ENCODE data around the gene FAM162B. TPM values are rescaled to one million over a fixed set of nuclear protein-coding genes. Genes with fewer than 3 reads are reported as not detected.

The FAM162B gene
- total RNA-seq, result 10 to 100 TPM in 2 of 8 experiments, under 1 TPM in 3, not detected in 3; 0.38 to 13.1 (median 0.96) TPM

DNA sequence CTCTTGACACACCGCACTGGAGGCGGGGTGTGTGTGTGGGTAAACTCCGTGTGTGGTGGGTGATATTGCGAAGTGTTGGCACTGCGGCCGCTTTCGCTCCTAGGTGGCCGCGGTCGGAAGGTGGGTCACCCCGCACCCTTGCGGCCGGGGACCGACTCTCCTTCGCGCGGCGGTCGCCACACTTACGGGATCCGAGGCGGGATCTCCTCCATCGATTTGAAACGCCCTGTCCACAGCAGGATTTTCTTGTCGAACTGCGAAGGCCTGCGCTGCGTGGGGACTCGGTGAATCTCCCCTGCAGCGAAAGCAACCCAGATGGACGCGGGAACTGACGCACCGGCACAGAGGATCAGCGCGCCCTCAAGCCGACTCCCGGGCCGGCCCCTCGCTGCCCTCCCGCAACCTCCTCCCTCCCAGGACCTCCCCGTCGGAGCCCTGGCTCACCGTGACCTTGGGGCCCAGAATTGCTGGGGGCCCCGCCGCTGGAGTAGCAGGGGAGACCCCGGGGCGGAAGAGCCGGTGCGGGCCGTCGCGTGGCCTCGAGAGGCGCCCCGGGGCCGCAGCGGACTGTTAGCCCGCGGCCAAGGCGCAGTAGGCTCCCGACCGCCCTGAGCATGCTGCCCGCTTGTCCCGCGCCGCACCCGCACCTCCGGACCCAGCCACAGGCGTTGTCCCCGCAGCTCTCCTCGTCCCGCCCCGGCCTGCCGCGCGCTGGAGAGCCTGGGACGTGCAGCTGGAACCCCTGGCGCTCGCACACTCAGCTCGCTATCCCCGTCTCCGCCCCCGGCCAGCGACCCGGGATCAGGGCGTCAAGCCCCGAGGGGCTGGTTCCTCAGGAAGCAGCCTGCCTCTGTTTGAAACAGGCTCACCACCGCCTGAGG is at the start of gene FAM162B:
Gene FAM162B, minus strand, starts transcription at position 759 of the 881 bp plus-strand sequence. Its CDS starts 143 bp downstream, at position 616.
- Histone ChIP-seq H3K4me3 (peak within 1 kb of the TSS; percentile 24 to 40 (median 38)), H3K4me1 (replicated peaks in 1 of 2) (no peaks in the 10 kb centered on the region), H3K27ac (no peak within 1 kb of the TSS)
- ATAC-seq (replicated peaks in 6 of 8), result peak; percentile 73 to 90 (median 84)
- in situ Hi-C loops (cut with MboI; ENCODE audit: low pct_unique_long_range_greater_than_20kb in 2 of 9, low sequenced_read_pairs in 9 of 9, unreplicated experiment in 9 of 9), result no loop called here
- WGBS, 10 experiments, result 0 to 12% (median 1%) methylated on average over 1 to 22 of the region's 89 CpGs; no CpG with 5 or more reads in 4 of the 10 experiments

DNA sequence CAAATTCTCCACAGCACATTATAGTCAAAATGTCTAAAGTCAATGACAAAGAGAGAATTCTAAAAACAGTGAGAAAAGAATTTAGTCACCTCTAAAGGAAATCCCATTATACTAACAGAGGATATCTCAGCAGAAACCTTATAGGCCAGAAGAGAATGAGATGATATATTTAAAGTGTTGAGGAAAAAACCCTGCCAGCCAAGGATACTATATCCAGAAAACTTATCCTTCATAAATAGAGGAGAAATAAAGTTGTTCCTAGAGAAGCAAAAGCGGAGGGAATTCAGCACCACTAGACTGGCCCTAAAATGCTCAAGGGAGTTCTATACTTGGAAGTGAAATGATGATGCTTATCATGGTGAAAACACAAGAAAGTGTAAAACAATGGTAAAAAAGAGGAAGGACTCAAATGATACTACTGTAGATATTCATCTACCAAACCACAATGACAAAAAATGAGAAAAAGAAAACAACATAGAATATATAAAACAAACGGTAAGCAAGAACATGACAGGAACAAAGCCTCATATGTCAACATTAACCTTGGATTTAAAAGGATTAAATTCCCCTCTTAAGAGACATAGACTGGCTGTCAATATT is 46.6 kb upstream of the FAM162B start:
- no peak for ATAC-seq (replicated peaks in 6 of 8)
- no peak overlapping the region for H3K4me3 ChIP-seq
- in situ Hi-C loops (cut with MboI; ENCODE audit: low pct_unique_long_range_greater_than_20kb in 2 of 9, low sequenced_read_pairs in 9 of 9, unreplicated experiment in 9 of 9), result no loop called here
- 0 to 100% (median 88%) methylated on average over 1 to 2 of the region's 2 CpGs; no CpG with 5 or more reads in 1 of the 10 experiments for WGBS, 10 experiments
- H3K4me1 ChIP-seq (replicated peaks in 1 of 2), result no peaks in the 10 kb centered on the region
- H3K27ac ChIP-seq, result no peak overlapping the region

DNA sequence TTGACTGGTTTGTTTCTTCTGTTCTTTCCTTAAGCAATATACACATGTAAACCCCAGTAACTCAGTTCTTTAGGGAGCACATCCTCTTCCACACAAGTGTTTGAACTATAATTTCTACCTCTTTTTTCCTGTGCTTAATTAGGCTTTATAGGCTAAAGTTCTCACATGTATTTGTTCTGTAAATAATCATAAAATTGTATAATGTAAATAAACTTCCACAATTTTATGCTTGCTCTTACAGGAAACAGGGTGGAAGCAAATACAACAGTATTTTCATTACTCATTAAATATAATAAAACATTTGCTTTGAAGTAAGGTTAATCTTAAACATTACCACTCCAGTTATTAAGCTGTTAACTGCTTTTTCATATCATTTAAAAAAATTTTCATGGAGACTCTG is 36.5 kb upstream of the FAM162B start:
- in situ Hi-C loops (cut with MboI; ENCODE audit: low pct_unique_long_range_greater_than_20kb in 2 of 9, low sequenced_read_pairs in 9 of 9, unreplicated experiment in 9 of 9), result no loop called here
- ATAC-seq (replicated peaks in 6 of 8), result no peak
- Histone ChIP-seq H3K4me1 (replicated peaks in 1 of 2) (no peaks in the 10 kb centered on the region), H3K27ac (no peak overlapping the region), H3K4me3 (no peak overlapping the region)

DNA sequence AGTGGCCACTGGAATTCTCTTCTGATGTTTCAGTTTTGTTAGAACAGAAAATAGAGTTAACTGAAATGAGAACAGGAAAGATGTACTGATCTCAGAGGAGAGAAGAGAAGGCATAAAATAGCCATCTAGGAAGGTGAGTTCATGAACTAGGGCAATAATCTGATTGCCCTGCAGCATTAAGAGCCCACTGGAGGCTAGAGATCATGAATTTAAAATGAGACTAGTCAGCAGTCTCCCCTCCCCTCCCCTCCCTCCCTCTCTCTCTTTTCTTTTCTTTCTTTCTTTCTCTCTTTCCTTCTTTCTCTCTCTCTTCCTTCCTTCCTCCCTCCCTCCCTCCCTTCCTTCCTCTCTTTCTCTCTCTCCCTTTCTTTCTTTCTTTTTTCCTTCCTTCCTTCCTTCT is 34.4 kb upstream of the FAM162B start:
- Histone ChIP-seq H3K27ac (no peak overlapping the region), H3K4me3 (no peak overlapping the region), H3K4me1 (replicated peaks in 1 of 2) (no peaks in the 10 kb centered on the region)
- no peak for ATAC-seq (replicated peaks in 6 of 8)
- in situ Hi-C loops (cut with MboI; ENCODE audit: low pct_unique_long_range_greater_than_20kb in 2 of 9, low sequenced_read_pairs in 9 of 9, unreplicated experiment in 9 of 9), result loop anchor here in 1 of 9 experiments (25.0 kb wide), 1 partner anchor 162 kb away; no protein-coding TSS in a partner anchor

DNA sequence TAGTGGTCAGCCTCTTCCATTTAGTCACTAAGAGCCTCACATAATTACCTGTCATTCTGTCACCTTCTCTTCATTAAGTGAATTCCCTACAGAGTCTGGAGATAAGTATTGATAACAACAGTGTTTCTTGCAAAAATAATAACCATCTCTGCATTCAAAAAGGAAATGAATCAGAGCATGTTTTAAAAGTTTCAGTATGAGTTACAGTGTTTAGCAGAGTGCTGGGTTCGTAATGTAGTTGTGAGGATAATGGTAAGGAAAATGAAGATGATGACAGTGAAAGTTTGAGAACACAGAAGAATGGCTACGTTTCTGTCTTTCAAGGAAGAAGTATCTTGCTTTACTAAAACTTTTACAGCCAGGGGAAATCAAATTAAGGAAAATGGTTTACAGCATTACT is 32.1 kb upstream of the FAM162B start:
- no peak for ATAC-seq (replicated peaks in 6 of 8)
- H3K27ac ChIP-seq, result no peak overlapping the region
- H3K4me3 ChIP-seq, result no peak overlapping the region
- in situ Hi-C loops (cut with MboI; ENCODE audit: low pct_unique_long_range_greater_than_20kb in 2 of 9, low sequenced_read_pairs in 9 of 9, unreplicated experiment in 9 of 9), result loop anchor here in 1 of 9 experiments (25.0 kb wide), 1 partner anchor 165 kb away; no protein-coding TSS in a partner anchor
- no peaks in the 10 kb centered on the region for H3K4me1 ChIP-seq (replicated peaks in 1 of 2)
- WGBS, 10 experiments, result 0 to 81% (median 55%) methylated on average over 1 to 2 of the region's 2 CpGs

DNA sequence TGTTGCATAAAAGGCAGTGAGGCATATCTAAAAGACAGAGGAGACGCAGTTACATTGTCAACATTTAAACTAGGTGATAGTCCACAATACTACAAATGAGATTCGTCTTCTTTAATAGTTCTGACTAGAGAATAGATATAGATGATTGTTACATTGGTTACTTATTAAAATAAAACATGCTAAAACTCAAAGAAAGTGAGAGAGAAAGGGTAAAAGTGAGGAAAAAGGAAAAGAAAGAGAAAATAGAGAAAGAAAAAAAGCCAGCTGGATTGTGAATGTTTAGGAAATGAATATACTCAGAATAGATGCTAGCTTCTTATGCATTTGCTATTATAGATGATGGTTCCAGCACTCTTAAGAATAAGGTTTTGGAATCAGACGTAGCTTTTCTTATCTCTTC is 27.7 kb upstream of the FAM162B start:
- in situ Hi-C loops (cut with MboI; ENCODE audit: low pct_unique_long_range_greater_than_20kb in 2 of 9, low sequenced_read_pairs in 9 of 9, unreplicated experiment in 9 of 9), result loop anchor here in 1 of 9 experiments (25.0 kb wide), 1 partner anchor 169 kb away; no protein-coding TSS in a partner anchor
- WGBS, 10 experiments, result 7 to 100% (median 63%) methylated on average over 1 to 3 of the region's 3 CpGs
- Histone ChIP-seq H3K4me1 (replicated peaks in 1 of 2) (no peaks in the 10 kb centered on the region), H3K27ac (no peak overlapping the region), H3K4me3 (no peak overlapping the region)
- no peak for ATAC-seq (replicated peaks in 6 of 8)

DNA sequence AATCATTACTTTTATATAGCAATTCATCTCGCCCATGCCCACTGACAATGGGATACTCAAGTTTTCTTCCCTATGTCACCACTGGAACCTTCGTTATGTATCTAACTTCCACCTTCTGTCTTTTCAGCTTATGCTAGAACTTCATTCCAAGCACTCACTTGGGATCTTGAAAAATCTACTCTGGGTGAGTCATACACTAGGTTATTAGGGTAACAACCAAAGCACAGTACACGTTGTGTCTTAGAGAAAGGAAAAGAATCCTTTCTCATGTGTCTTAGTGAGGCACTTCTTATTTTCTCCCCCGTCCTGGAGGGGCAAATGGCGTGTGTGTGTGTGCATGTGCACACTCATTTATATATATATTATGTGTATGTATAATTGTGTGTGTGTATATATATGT is 18.3 kb upstream of the FAM162B start:
- Histone ChIP-seq H3K4me1 (replicated peaks in 1 of 2) (no peaks in the 10 kb centered on the region), H3K27ac (no peak overlapping the region), H3K4me3 (no peak overlapping the region)
- WGBS, 10 experiments, result 17 to 95% (median 79%) methylated on average over 1 to 5 of the region's 5 CpGs; no CpG with 5 or more reads in 2 of the 10 experiments
- in situ Hi-C loops (cut with MboI; ENCODE audit: low pct_unique_long_range_greater_than_20kb in 2 of 9, low sequenced_read_pairs in 9 of 9, unreplicated experiment in 9 of 9), result loop anchor here in 1 of 9 experiments (25.0 kb wide), 1 partner anchor 178 kb away; no protein-coding TSS in a partner anchor
- no peak for ATAC-seq (replicated peaks in 6 of 8)

DNA sequence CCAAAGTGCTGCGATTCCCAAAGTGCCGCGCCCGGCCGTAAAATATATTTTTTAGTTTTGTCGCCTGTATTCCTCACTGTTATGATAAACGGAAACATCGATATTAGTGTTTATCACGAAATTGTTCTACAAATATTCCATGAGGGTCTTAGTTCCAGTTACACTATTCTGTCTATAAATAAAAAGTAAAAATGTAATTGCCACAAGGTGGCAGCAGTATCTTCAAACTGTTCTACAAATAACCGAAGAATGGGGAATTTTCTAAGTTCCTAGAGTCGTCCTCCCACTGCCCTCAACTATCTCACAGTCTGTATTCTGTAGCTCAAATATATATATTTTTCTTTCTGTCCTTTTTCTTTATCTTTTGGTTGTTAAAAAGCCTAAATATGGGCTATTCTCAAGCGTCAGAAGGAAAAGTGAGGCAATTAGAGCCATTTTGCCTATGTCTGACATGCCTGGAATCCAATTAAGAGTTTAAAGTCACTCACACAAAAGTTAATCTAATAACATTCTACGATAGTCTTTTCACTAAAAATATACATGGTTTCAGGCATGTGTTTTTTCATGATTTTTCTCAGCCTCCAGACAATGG is 14.2 kb upstream of the FAM162B start:
- WGBS, 10 experiments, result 0 to 56% (median 29%) methylated on average over 2 to 13 of the region's 13 CpGs
- in situ Hi-C loops (cut with MboI; ENCODE audit: low pct_unique_long_range_greater_than_20kb in 2 of 9, low sequenced_read_pairs in 9 of 9, unreplicated experiment in 9 of 9), result loop anchor here in 1 of 9 experiments (25.0 kb wide), 1 partner anchor 183 kb away; no protein-coding TSS in a partner anchor
- ATAC-seq (replicated peaks in 6 of 8), result peak in 3 of 8 experiments; percentile 44 to 76 (median 60)
- Histone ChIP-seq H3K27ac (no peak overlapping the region), H3K4me3 (no peak overlapping the region), H3K4me1 (replicated peaks in 1 of 2) (no peaks in the 10 kb centered on the region)

DNA sequence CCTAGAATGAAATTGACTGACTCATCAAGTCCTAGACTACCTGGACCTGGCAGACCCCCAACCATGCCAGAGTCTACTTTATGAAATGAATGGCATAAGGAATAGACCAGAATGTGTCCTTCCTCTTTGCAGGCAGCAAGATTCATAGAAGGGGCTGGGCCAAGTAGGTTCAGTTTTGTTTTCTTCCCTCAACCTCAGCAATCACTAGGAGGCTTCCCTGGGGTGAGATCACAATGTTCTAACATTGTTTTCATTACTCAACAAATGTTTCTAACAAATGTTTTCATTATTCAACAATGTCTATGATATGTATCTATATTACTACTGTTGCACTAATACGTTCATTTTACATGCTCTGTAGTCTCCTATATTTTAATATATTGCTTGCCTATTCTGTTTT is 8.4 kb upstream of the FAM162B start:
- no peak for ATAC-seq (replicated peaks in 6 of 8)
- in situ Hi-C loops (cut with MboI; ENCODE audit: low pct_unique_long_range_greater_than_20kb in 2 of 9, low sequenced_read_pairs in 9 of 9, unreplicated experiment in 9 of 9), result no loop called here

DNA sequence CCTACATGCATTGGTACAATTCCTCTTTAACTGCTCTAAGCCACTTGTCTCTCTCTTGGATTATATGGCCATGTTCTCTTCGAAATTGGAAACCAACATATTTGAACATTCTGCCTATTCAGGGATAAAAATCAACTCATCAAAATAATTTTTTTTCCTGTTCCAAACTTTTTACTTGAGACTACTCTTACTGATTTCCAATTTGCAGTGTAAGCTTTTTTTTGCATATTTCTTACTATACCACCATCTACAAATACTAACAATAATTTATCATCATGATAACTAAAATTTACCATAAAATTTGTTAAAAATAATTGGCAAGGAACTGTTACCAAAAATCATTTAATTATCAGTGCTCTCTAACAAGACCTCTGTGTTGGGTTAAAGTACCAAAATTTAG is 6.9 kb upstream of the FAM162B start:
- Histone ChIP-seq H3K4me1 (replicated peaks in 1 of 2) (no peaks in the 10 kb centered on the region), H3K4me3 (no peak overlapping the region), H3K27ac (no peak overlapping the region)
- in situ Hi-C loops (cut with MboI; ENCODE audit: low pct_unique_long_range_greater_than_20kb in 2 of 9, low sequenced_read_pairs in 9 of 9, unreplicated experiment in 9 of 9), result no loop called here
- 11 to 83% (median 71%) methylated on average over 1 of the region's 1 CpG; no CpG with 5 or more reads in 2 of the 10 experiments for WGBS, 10 experiments
- no peak for ATAC-seq (replicated peaks in 6 of 8)

More for the DNA sequence above, 8.4 kb upstream of the FAM162B start:
- Histone ChIP-seq H3K27ac (no peak overlapping the region), H3K4me3 (no peak overlapping the region), H3K4me1 (replicated peaks in 1 of 2) (no peaks in the 10 kb centered on the region)
- 0 to 83% (median 53%) methylated on average over 1 of the region's 1 CpG for WGBS, 10 experiments

DNA sequence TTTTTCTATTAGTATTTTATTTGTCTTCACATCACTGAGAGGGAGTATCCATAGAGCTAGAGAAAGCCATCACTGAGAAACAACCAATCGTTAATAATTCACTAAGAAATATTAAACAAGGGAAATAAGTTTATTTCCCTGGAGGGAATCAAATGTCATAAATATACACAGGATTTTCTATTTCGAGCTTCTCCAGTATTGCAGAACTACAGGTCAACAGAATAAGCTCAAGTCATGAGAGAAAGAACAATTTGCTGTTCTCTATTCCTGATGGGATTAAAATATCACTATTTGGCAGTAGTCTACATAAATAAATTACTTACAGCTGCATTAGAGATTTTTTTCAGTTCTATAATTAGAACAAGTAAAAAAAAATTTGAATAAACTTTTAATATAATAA is 2.2 kb upstream of the FAM162B start:
- no peak for ATAC-seq (replicated peaks in 6 of 8)
- in situ Hi-C loops (cut with MboI; ENCODE audit: low pct_unique_long_range_greater_than_20kb in 2 of 9, low sequenced_read_pairs in 9 of 9, unreplicated experiment in 9 of 9), result no loop called here
- WGBS, 10 experiments, result 6 to 94% (median 83%) methylated on average over 1 to 2 of the region's 2 CpGs
- no peaks in the 10 kb centered on the region for H3K4me1 ChIP-seq (replicated peaks in 1 of 2)
- no peak overlapping the region for H3K4me3 ChIP-seq
- no peak overlapping the region for H3K27ac ChIP-seq

DNA sequence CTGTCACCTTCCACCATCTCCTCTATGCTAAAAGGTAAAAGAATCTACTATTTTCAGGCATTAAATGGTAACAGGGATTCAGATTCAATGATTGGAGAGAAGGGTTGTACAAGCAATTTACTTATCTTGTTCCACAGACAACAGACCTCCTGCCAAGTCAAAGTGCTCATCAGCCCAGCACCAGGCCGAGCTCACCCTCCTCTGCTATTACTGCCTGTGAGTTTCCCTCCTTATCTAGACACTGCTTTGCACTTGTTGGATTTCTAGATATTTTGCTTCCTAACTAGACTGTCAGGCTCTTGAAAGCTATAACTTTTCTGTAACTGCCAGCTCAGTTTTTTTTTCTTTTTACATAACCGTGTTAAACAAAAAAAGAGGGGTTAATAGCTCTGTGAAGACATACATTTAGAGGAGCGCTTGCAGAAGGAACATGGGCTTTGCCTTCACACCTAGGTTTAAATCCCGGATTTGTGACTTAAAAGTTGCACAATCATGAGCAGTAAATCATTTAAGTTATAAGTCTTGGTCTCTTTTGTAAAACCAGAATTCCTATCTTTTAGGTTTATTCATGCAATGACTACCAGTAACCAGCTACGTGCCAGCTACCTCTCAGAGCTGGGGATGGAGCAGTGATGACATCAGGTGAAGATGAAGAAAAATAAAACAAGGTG is 1.1 kb upstream of the FAM162B start:
- Histone ChIP-seq H3K27ac (no peak overlapping the region), H3K4me1 (replicated peaks in 1 of 2) (no peaks in the 10 kb centered on the region), H3K4me3 (no peak overlapping the region)
- no peak for ATAC-seq (replicated peaks in 6 of 8)
- 56 to 100% (median 86%) methylated on average over 1 to 5 of the region's 5 CpGs for WGBS, 10 experiments
- in situ Hi-C loops (cut with MboI; ENCODE audit: low pct_unique_long_range_greater_than_20kb in 2 of 9, low sequenced_read_pairs in 9 of 9, unreplicated experiment in 9 of 9), result no loop called here

DNA sequence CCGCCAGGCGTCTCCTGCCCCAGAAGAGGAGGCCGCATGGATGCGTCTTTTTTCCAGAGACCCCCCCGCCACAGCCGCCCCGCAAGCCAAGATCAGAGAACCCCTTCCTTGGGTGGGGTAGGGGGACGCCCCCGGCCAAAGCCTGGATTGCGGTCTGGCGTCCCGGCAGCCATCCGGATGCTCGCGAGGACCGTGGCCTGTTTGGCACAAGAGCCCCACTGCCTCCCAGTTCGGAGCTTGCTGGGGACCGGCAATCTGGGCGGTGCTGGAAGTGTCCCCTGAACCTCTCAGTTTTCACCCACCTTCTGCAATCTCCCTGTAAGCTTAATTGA is 924 bp downstream of the FAM162B start:
- peak overlapping the region in 4 of 5 donors; percentile 35 to 40 (median 39) for H3K4me3 ChIP-seq
- WGBS, 10 experiments, result 0% methylated on average over 1 of the region's 19 CpGs; no CpG with 5 or more reads in 9 of the 10 experiments
- in situ Hi-C loops (cut with MboI; ENCODE audit: low pct_unique_long_range_greater_than_20kb in 2 of 9, low sequenced_read_pairs in 9 of 9, unreplicated experiment in 9 of 9), result no loop called here
- no peak overlapping the region for H3K27ac ChIP-seq
- no peaks in the 10 kb centered on the region for H3K4me1 ChIP-seq (replicated peaks in 1 of 2)
- peak in 4 of 8 experiments; percentile 21 to 59 (median 36) for ATAC-seq (replicated peaks in 6 of 8)

Measured in motor neuron (in vitro differentiated cells).